ENCODE measurements around the gene GATAD2A.

DNA sequence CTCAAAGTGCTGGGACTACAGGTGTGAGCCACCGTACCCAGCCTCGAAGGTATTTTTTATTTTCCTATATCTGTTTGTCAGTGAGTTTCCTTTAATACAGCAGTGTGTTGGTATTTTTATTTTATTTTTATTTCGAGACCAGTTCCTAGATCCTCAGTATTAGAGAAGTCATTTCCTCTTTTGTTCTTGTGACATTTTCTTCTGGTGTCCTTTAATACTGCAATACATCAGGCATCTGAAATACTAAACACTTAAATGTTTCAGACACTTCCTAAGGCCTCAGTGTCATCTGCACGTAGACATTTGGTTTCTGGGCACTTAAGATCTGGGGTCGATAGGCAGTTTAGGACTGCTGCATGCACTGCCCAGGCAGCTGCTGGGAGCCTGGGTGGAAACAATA is 22.5 kb downstream of the GATAD2A start:
- no peak for TF ChIP-seq GATA2 (IDR thresholded peaks at IDR 0.05; ENCODE audit: low read depth, low read length)
- no peak for TF ChIP-seq GATA3 (IDR thresholded peaks at IDR 0.05; ENCODE audit: low read depth, low read length)

Measured in SH-SY5Y (cell line).